GM18909 (cell line): Measurements from ENCODE around the gene RUBCN.
"Not testable (repeated sequence)": the region's sequence is repeated elsewhere in the genome, so short reads cannot be mapped to it uniquely, and the experiment has no call there.

Experiments used
- ATAC-seq: cut with Tn5 transposase; IDR thresholded peaks from one replicate; pipeline ENCODE4 v1.9.1; 2021; ENCODE audit warnings: mild to moderate bottlenecking; ENCODE audit not compliant: unreplicated experiment, poor library complexity

RUBCN gene

DNA sequence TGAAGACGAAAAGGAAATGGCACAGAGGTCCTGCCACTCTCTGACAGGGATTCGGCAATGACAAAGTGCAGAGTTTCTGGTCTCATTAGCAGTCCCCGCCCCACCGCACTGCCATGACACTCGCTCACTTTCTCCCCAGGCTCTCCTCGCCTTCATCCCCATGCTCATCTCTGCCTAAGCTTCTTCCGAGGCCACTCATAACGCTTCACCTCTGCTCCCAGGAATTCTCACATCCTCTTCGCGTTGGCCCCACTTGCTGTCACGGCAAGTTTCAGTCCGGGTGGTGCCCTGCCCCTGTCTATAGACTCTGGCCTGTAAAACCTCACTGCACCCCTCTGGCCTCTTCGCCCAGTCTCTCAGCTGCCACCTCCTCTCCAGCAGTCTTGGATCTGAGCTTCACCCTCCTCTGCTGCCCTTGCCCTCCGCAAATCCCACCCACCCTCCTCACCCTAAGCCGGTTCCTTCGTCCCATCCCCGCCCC lies 654 bp downstream of the RUBCN start:
- ATAC-seq, result no peak

DNA sequence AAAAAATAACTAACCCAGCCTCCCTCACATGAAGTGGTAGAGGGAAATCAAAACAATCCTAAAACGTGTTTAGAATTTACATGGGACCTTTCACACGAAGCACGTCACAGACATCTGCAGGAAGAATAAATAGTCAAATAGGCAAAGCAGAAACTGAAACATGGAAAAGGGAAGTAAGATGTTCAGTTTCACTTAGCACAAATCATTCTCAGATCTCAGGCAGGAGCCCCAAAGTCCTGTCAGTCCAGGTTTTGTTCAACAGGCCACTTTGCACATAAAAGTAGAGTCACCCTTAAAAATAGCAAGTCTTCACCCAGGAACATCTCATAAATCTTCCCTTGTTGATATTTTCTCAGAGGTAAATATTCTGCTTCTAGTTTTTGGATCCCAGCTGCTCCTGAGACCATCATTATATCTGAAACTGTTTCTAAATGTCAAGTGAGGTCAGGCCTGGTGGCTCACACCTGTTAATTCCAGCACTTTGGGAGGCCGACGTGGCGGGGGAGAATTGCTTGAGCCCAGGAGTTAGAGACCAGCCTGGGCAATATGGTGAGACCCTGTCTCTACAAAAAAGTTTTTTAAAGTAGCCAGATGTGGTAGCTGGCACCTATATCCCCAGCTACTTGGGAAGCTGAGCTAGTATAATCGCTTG lies 1.9 kb downstream of the RUBCN start:
- peak; percentile 41 for ATAC-seq

DNA sequence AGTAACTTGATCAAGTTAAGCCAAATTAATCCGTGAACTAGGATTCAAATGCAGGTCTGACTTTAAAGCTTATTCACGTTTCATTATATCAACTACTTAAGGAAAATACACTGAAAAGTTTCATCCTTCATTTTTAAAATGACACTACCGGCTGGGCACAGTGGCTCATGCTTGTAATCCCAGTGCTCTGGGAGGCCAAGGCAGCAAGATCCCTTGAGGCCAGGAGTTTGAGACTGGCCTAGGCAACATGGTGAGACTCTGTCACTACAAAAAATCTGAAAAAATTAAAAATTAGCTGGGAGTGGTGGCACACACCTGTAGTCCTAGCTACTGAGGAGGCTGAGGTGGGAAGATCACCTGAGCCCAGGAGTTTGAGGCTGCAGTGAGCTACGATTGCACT lies 3.7 kb downstream of the RUBCN start:
- ATAC-seq, result no peak

GRCh38 chr3:197731483-197731882 lies 5.2 kb downstream of the RUBCN start:
- not testable (repeated sequence) for ATAC-seq

- ATAC-seq, result not testable (repeated sequence)
Measured at GRCh38 chr3:197730770-197731169, 5.9 kb downstream of the RUBCN start.

DNA sequence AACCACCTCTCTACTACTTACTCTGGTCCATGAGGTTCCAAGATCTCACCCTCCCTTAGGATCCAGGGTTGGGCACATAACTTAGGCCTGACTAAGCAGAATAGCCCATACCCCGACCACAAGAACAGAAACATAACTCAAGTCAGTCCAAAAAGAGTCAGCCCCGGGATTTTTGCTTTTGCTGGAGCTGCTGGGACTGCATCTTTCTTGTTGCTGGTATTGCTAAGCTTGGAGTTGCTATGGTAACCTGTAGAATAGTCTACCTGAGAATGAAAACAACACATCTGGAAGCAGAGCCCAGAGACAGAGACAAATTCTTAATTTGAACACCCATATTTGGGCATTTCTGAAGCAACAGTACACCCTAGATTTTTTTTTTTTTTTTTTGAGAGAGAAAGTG lies 6.5 kb downstream of the RUBCN start:
- ATAC-seq, result no peak

DNA sequence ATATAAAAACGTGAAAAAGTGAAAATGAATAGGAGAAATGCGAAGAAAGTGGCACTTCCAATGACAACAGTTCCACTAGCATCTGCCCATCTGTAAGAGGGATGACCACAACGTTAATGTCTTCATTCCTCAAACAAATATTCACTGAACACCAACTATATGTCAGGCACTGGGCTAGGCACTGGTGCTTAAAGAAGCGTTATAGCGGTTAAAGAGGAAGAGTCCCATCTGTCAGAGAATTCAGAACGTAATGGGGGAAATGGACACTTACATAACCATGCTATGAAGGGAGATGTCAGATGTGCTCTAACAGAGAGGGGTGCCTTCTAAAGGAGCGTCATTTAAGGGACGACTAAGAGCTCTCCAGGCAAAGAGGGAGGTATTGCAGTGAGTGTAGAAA lies 8.2 kb downstream of the RUBCN start:
- ATAC-seq, result no peak

GRCh38 chr3:197727878-197728277 lies 8.8 kb downstream of the RUBCN start:
- not testable (repeated sequence) for ATAC-seq

DNA sequence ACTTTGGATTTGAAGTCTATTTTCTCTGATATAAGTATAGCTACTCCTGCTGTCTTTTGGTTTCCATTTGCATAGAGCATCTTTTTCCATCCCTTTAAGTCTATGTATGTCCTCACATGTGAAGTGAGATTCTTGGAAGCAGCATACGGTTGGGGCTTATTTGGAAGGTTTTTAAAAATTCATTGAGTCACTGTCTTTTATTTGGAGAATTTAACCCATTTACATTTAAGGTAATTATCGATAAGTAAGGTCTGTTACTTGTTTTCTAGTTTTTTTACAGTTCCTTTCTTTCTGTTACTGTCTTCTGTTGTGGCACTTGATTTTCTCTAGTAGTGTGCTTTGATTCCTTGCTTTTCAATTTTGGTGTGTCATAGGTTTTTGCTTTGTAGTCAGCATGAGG lies 14.0 kb downstream of the RUBCN start:
- no peak for ATAC-seq

- ATAC-seq, result no peak
Measured at GRCh38 chr3:197720694-197721093, 16.0 kb downstream of the RUBCN start.

DNA sequence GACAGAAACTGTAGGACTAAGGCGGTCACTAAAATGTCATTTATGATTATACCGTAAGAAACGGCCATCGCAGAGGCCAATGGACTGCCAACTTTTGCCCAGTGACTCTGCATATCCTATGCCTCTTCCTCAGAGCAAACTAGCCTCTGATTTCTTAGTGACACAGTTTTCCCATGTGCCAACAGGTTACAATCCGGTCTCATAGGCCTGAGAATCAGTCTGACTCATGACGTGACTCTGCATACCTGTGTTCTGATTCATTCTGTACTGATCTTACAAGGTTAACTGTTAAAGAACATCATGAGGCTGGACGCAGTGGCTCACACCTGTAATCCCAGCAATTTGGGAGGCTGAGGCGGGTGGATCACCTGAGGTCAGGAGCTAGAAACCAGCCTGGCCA lies 17.8 kb downstream of the RUBCN start:
- no peak for ATAC-seq

- no peak for ATAC-seq
Measured at GRCh38 chr3:197714251-197714650, 22.5 kb downstream of the RUBCN start.

GRCh38 chr3:197713477-197713822 lies 23.3 kb downstream of the RUBCN start:
- peak; percentile 33 for ATAC-seq

- ATAC-seq, result peak; percentile 90
Measured at GRCh38 chr3:197711973-197712707, 24.6 kb downstream of the RUBCN start.

- ATAC-seq, result not testable (repeated sequence)
Measured at GRCh38 chr3:197710965-197711364, 25.7 kb downstream of the RUBCN start.

- ATAC-seq, result no peak
Measured at GRCh38 chr3:197709135-197709534, 27.6 kb downstream of the RUBCN start.

GRCh38 chr3:197706658-197707057 lies 30.0 kb downstream of the RUBCN start:
- ATAC-seq, result no peak

DNA sequence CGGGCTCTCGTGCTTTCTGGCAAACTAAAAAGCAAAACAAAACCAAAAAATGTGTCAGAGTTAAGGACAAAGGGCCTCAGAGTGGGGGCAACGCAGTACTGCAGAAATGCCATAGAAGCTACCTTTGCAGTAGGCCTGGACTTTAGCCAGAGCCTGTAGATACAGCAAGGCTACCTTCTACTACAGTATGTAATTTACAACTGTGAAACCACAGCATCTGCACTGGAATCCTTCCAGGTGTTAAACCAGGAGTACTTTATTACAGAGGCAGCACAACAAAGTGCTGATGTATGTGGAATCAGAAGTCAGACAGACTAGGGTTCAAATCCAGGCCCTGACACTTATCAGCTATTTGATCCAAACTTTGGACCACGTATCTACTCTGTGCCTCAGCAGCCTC lies 34.9 kb downstream of the RUBCN start:
- no peak for ATAC-seq

- no peak for ATAC-seq
Measured at GRCh38 chr3:197700095-197700494, 36.6 kb downstream of the RUBCN start.

DNA sequence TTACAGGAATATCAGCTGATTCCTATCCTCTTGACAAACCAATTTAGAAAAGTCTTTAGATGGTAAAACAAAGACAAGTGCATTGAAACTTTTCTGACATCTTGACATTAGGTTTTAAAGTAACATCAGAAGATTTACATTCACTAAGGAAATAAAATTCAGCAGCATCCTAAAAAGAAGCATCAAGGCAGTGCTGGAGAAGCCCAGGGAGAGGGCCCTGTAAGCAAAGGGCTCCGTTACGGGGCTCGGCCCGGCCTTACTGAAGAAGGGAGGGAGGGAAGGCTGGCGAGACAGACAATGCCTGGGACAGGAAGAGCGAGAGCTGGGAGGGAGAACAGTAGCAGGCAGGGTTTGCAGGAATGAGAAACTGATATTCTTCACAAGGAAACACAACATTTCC lies 39.3 kb downstream of the RUBCN start:
- ATAC-seq, result no peak

GRCh38 chr3:197694251-197694650 lies 42.5 kb downstream of the RUBCN start:
- no peak for ATAC-seq

DNA sequence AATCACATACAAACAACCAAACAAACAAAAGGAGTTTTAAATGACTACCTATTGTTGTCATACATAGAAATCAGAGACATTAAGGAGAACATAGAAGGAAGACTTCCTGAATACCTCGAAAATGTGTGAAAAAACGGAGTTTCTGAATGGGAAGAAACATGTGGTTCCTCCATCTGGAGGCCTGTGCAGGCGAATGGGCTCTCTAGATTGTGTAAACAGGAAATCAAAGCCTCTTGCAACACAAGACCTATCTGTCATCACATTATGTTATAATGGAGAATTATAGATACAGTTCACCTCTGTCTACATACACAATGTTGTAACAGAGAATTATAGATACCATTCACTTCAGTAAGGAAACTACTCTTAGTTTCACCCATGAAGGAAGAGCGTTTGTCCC lies 44.1 kb downstream of the RUBCN start:
- no peak for ATAC-seq
